Kidney epithelial cell (primary cell): Measurements from ENCODE around the gene SMARCD3. TPM values are rescaled to one million over a fixed set of nuclear protein-coding genes. Genes with fewer than 3 reads are reported as not detected.

ENCODE experiments used
- DNase-seq: peaks from one replicate; pipeline ENCODE4 v3.0.0-alpha.2; 2010; ENCODE audit warnings: low read depth
- H3K27me3 ChIP-seq: 2 replicates; pipeline ENCODE4 v1.6.0; 2011; ENCODE audit warnings: low read length; ENCODE audit not compliant: control insufficient read depth, insufficient read depth
- H3K36me3 ChIP-seq: 2 replicates; pipeline ENCODE4 v1.5.1; 2011; ENCODE audit warnings: low read length; ENCODE audit not compliant: control insufficient read depth, insufficient read depth
- H3K4me3 ChIP-seq: 2 replicates; pipeline ENCODE4 v1.5.1; 2011; ENCODE audit warnings: low read depth, mild to moderate bottlenecking, control low read depth, low read length
- CTCF ChIP-seq: IDR thresholded peaks from 2 replicates; pipeline ENCODE4 v1.5.1; 2011; ENCODE audit warnings: mild to moderate bottlenecking, moderate library complexity, low read length, control low read depth, inconsistent platforms; ENCODE audit not compliant: insufficient read depth, poor library complexity, severe bottlenecking
- total RNA-seq: library from RNA; depleted of rRNA; stranded (reverse); fragments of >200 nt; gene quantifications from 2 replicates; pipeline ENCODE4 v1.2.3, GENCODE V29; 2015

The SMARCD3 gene
- total RNA-seq, 1 donor from 2014 or later = 28.7 TPM

DNA sequence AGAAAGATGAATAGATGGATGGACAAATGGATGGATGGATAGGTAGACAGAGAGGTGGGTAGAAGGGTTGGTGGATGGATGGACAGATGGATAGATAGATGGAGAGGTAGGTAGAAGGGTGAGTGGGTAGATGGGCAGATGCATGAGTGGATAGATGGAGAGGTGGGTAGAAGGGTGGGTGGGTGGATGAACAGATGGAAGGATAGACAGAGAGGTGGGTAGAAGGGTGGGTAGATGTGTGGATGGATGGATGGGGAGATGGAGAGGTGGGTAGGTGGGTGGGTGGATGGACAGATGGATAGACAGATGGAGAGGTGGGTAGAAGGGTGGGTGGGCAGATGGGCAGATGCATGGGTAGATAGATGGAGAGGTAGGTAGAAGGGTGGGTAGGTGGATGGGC is 50.6 kb downstream of the SMARCD3 start:
- peaks cover 52% of the 10 kb centered on the region for H3K27me3 ChIP-seq
- no peak overlapping the region for H3K4me3 ChIP-seq
- H3K36me3 ChIP-seq = no peaks in the 10 kb centered on the region
- TF ChIP-seq CTCF = no peak
- DNase-seq = no peak

DNA sequence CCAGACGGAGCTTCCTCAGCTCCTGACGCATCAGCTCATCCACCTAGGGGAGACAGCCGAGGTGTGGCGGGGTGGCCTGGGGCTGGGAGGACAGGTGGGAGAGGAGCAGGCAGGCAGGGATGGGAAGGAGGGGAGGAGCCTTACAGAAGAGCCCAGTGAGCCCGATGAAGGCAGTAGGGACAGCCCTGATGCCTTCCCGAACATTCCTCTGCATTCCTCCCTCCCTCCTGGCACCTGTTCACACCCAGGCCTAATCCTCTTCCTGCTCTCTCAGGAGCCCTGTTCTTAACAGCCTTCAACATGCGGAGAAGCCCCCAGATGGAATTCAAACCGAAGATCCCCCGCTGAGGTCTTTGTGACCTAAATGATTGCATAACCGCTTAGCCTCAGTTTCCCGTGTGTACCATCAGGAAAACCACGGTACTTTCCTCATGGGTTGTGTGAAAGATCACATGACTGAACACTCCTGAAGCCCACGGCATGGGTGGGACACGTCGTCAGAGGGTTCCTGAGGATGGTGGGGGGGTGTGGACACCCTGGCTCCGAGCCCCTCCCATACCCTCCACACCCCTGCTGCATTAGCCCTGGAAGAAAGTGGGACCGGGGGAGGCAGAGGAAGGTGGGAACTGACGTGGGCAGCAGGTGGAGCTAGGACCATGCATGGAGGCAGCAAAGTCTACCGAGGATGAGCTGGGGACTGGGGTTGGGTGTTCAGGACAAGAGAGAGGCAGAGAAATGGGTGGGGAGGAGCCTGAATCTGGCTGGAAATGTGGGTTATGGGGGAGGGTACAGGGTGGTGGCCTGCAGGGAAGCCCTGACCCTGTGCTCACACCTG is 52.7 kb downstream of the SMARCD3 start:
- no peak overlapping the region for H3K4me3 ChIP-seq
- peaks cover 47% of the 10 kb centered on the region for H3K27me3 ChIP-seq
- DNase-seq = no peak
- TF ChIP-seq CTCF = no peak
- no peaks in the 10 kb centered on the region for H3K36me3 ChIP-seq

- Histone ChIP-seq H3K27me3 (peaks cover 36% of the 10 kb centered on the region), H3K36me3 (no peaks in the 10 kb centered on the region), H3K4me3 (no peak overlapping the region)
- DNase-seq = no peak
- TF ChIP-seq CTCF = no peak
These were observed 54.3 kb downstream of the SMARCD3 start for GRCh38 chr7:151194188-151194587.

DNA sequence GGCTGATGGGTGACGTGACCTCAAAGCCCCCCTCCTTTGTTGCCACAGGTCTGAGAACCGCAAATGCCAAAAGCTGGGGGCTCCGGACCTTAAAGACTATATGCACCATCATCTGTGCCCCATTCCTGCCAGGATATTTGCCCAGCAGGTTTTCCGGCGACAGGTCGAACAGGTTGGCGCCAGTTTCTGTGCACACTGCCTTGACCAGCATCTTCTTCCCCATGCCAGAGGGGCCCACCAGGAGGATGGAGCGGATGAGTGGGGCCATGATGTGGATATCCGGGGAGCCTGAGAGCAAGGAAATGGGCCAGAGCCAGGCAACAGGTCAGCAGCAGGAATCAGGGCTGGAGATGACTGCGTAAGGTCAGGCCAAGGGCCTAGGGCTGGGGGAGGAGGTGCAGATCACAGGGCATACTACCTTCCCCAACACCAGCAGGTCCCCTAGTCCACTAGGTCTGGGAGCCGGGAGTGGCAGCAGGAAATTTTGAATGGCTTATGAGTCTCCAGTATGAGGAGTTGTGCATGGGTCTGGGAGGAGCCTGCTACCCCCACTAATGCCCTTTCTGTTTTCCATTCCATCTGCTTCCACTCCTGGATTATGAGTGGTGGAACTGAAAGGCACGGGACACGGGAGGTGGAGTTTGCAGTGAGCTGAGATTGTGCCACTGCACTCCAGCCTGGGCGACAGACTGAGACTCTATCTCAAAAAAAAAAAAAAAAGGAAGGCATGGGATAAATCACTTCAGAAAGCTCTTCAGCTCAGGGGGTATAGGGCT is 55.1 kb downstream of the SMARCD3 start:
- no peak for TF ChIP-seq CTCF
- DNase-seq = no peak
- no peaks in the 10 kb centered on the region for H3K36me3 ChIP-seq
- no peak overlapping the region for H3K4me3 ChIP-seq
- H3K27me3 ChIP-seq = peaks cover 29% of the 10 kb centered on the region

DNA sequence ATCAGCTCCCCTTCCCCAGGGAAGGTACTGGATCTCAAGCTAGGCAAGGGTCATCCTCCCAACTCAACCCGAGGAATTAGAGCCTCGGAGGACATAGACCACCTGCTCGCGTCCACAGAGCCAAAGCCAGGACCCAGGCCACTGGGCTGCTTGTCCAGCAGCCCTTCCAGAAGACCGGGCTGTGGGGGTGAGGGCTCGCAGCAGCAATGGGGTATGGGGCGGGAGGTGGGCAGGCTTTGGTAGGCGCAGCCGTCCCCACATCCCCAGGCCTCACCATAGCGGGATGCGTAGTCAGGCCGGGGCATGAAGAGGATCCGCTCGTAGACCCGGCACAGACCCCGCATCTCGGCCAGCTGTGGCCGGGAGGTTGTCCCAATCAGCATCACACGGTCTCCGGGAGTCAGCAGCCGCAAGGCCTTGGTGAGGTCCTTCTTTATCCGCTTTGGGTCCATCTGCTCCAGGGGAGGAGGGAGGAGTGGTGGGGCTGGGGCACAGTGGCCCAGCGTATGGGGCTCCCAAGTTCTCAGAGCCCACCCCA is 56.4 kb downstream of the SMARCD3 start:
- H3K27me3 ChIP-seq = peaks cover 34% of the 10 kb centered on the region
- H3K36me3 ChIP-seq = no peaks in the 10 kb centered on the region
- TF ChIP-seq CTCF = no peak
- H3K4me3 ChIP-seq = no peak overlapping the region
- no peak for DNase-seq
